MCF 10A (cell line): ENCODE results near the gene RAF1. TPM values are rescaled to one million over a fixed set of nuclear protein-coding genes. Genes with fewer than 3 reads are reported as not detected.
"Not testable (repeated sequence)": the region's sequence is repeated elsewhere in the genome, so short reads cannot be mapped to it uniquely, and the experiment has no call there.

Experiments
- BruUV-seq: library from RNA; stranded (reverse); fragments of 400-500 nt; replicated peaks from 2 replicates; lab custom pipeline; 2021; lab: Mats Ljungman, UMichigan
- CTCF ChIA-PET: fragments of 300-600 bp; sonication (Branson Sonifier 250); formaldehyde crosslinking; extraction: SDS; loops from one replicate; lab custom pipeline; 2021; ENCODE audit warnings: antibody characterized with exemption, inconsistent platforms; lab: Yijun Ruan, JAX
- POLR2A ChIA-PET: fragments of 300-600, 350-650 bp; sonication (Branson Sonifier 250); formaldehyde crosslinking; extraction: SDS; loops from one replicate; lab custom pipeline; 2020; ENCODE audit warnings: antibody characterized with exemption, inconsistent platforms; lab: Yijun Ruan, JAX
- DNase-seq: peaks from one replicate; pipeline ENCODE4 v3.0.0-alpha.2; 2018; ENCODE audit not compliant: unreplicated experiment
- H3K27ac Mint-ChIP-seq: one replicate; pipeline ENCODE4 v1.8.0; 2022; ENCODE audit warnings: mild to moderate bottlenecking, low read depth, mixed read lengths; ENCODE audit not compliant: unreplicated experiment
- H3K27me3 Mint-ChIP-seq: one replicate; pipeline ENCODE4 v1.8.0; 2022; ENCODE audit warnings: mixed read lengths; ENCODE audit not compliant: insufficient read depth, unreplicated experiment
- H3K36me3 Mint-ChIP-seq: one replicate; pipeline ENCODE4 v1.8.0; 2022; ENCODE audit warnings: mild to moderate bottlenecking, moderate library complexity, mixed read lengths; ENCODE audit not compliant: insufficient read depth, unreplicated experiment
- H3K4me1 Mint-ChIP-seq: one replicate; pipeline ENCODE4 v1.8.0; 2022; ENCODE audit warnings: mixed read lengths; ENCODE audit not compliant: insufficient read depth, unreplicated experiment
- H3K4me3 Mint-ChIP-seq: one replicate; pipeline ENCODE4 v1.8.0; 2022; ENCODE audit warnings: mild to moderate bottlenecking, moderate library complexity, mixed read lengths; ENCODE audit not compliant: unreplicated experiment
- H3K9me3 Mint-ChIP-seq: one replicate; pipeline ENCODE4 v1.8.0; 2022; ENCODE audit warnings: mixed read lengths; ENCODE audit not compliant: unreplicated experiment
- CTCF ChIP-seq: fragments of 200-600 bp; IDR thresholded peaks from one replicate; pipeline ENCODE4 v1.8.0; 2022; ENCODE audit warnings: antibody characterized with exemption, mild to moderate bottlenecking; ENCODE audit not compliant: unreplicated experiment
- intact Hi-C: fragments of 100-400 bp; cut with micrococcal nuclease; formaldehyde crosslinking; loops from 2 replicates; pipeline ENCODE4 v1.14.1; 2022
- total RNA-seq: library from RNA; stranded (reverse); gene quantifications from 2 replicates; pipeline ENCODE4 v1.2.3, GENCODE V29; 2022

Gene RAF1
- total RNA-seq, 1 experiment from 2014 or later: 76.8 TPM

GRCh38 chr3:12675115-12675810 is 11.3 kb upstream of the RAF1 start:
- no TSS peak for BruUV-seq
- no peaks in the 10 kb centered on the region for H3K9me3 Mint-ChIP-seq
- no peak for TF ChIP-seq CTCF
- intact Hi-C loops: no loop called here
- no peak overlapping the region for H3K27ac Mint-ChIP-seq
- H3K4me3 Mint-ChIP-seq: no peak overlapping the region
- no peak for DNase-seq
- ChIA-PET POLR2A (interaction anchor here (0.7 to 1.0 kb wide), 2 partner anchors 11 to 29 kb away, joined by 3 read pairs; partner anchors contain the start of gene RAF1), CTCF (interaction anchor here (0.8 to 1.6 kb wide), 2 partner anchors 11 to 27 kb away, joined by 4 to 6 read pairs; no protein-coding TSS in a partner anchor)
- no peaks in the 10 kb centered on the region for H3K36me3 Mint-ChIP-seq
- H3K4me1 Mint-ChIP-seq: no peaks in the 10 kb centered on the region
- no peaks in the 10 kb centered on the region for H3K27me3 Mint-ChIP-seq

- CTCF ChIA-PET: interaction anchor here (0.8 kb wide), 1 partner anchor 28 kb away, joined by 6 read pairs; no protein-coding TSS in a partner anchor
- H3K4me3 Mint-ChIP-seq, BruUV-seq, intact Hi-C loops, H3K27ac Mint-ChIP-seq, H3K27me3 Mint-ChIP-seq, H3K36me3 Mint-ChIP-seq, POLR2A ChIA-PET, H3K4me1 Mint-ChIP-seq, H3K9me3 Mint-ChIP-seq, DNase-seq: not testable (repeated sequence)
Observed at GRCh38 chr3:12673956-12674736, 10.2 kb upstream of the RAF1 start.

- ChIA-PET POLR2A (interaction anchor here (0.9 kb wide), 1 partner anchor 9 kb away, joined by 3 read pairs; no protein-coding TSS in a partner anchor), CTCF (no interaction called here)
- no peak overlapping the region for H3K27ac Mint-ChIP-seq
- no peaks in the 10 kb centered on the region for H3K9me3 Mint-ChIP-seq
- no peak for TF ChIP-seq CTCF
- no TSS peak for BruUV-seq
- H3K4me3 Mint-ChIP-seq: no peak overlapping the region
- H3K27me3 Mint-ChIP-seq: no peaks in the 10 kb centered on the region
- no peaks in the 10 kb centered on the region for H3K4me1 Mint-ChIP-seq
- intact Hi-C loops: no loop called here
- H3K36me3 Mint-ChIP-seq: no peaks in the 10 kb centered on the region
- DNase-seq: no peak
Observed at GRCh38 chr3:12671120-12671450, 7.2 kb upstream of the RAF1 start.

- POLR2A ChIA-PET: interaction anchor here (0.6 to 0.9 kb wide), 3 partner anchors 8 to 113 kb away, joined by 3 read pairs; no protein-coding TSS in a partner anchor
Observed at GRCh38 chr3:12670365-12671119, 6.6 kb upstream of the RAF1 start.

More at GRCh38 chr3:12670365-12671119, 6.6 kb upstream of the RAF1 start:
- CTCF ChIA-PET: interaction anchor here (0.7 to 1.1 kb wide), 2 partner anchors 40 to 267 kb away, joined by 3 read pairs; no protein-coding TSS in a partner anchor
- intact Hi-C loops: no loop called here
- no peak overlapping the region for H3K4me3 Mint-ChIP-seq
- no TSS peak for BruUV-seq
- no peak overlapping the region for H3K27ac Mint-ChIP-seq
- H3K4me1 Mint-ChIP-seq: no peaks in the 10 kb centered on the region
- no peak for TF ChIP-seq CTCF
- H3K36me3 Mint-ChIP-seq: no peaks in the 10 kb centered on the region
- H3K9me3 Mint-ChIP-seq: no peaks in the 10 kb centered on the region
- DNase-seq: no peak
- no peaks in the 10 kb centered on the region for H3K27me3 Mint-ChIP-seq
